PC-9 (cell line): ENCODE data around the gene TSPAN18. TPM values are rescaled to one million over a fixed set of nuclear protein-coding genes. Genes with fewer than 3 reads are reported as not detected.

Source experiments
- BruUV-seq: library from RNA; stranded (reverse); fragments of 400-500 nt; replicated peaks from 2 replicates; lab custom pipeline; 2021; lab: Mats Ljungman, UMichigan
- CTCF ChIA-PET: fragments of 300-600 bp; sonication (Branson Sonifier 250); formaldehyde crosslinking; loops from one replicate; lab custom pipeline; 2022; ENCODE audit warnings: antibody characterized with exemption; lab: Charles Lee
- POLR2A ChIA-PET: fragments of 300-600 bp; sonication (Branson Sonifier 250); formaldehyde crosslinking; loops from one replicate; lab custom pipeline; 2022; ENCODE audit warnings: antibody characterized with exemption; ENCODE audit not compliant: unreplicated experiment; lab: Charles Lee
- DNase-seq, 2 experiments: peaks; one replicate each; pipeline versions ENCODE4 v3.0.0 to v3.0.0-alpha.2; 2015 to 2022; ENCODE audit warnings: mixed read lengths in 1 of 2
- H2AFZ ChIP-seq: fragments of 200-600 bp; sonication (generic); 2 replicates; pipeline ENCODE4 v1.8.1; 2017; ENCODE audit warnings: antibody characterized with exemption
- H3F3A ChIP-seq: fragments of 200-600 bp; sonication (generic); 2 replicates; pipeline ENCODE4 v1.8.1; 2017; ENCODE audit warnings: antibody characterized with exemption, mild to moderate bottlenecking, low read depth; ENCODE audit not compliant: insufficient read depth
- H3K27ac ChIP-seq: fragments of 200-600 bp; sonication (generic); 2 replicates; pipeline ENCODE4 v1.6.1; 2016; ENCODE audit warnings: mixed run types
- H3K27me3 ChIP-seq: fragments of 200-600 bp; sonication (generic); 2 replicates; pipeline ENCODE4 v1.6.1; 2016; ENCODE audit warnings: low read depth, mixed run types; ENCODE audit not compliant: insufficient read depth
- H3K36me3 ChIP-seq: fragments of 200-600 bp; sonication (generic); 2 replicates; pipeline ENCODE4 v1.6.1; 2016; ENCODE audit warnings: low read depth, mixed run types
- H3K4me1 ChIP-seq: fragments of 200-600 bp; sonication (generic); replicated peaks from 2 replicates; pipeline ENCODE4 v1.6.1; 2016; ENCODE audit warnings: mixed run types; ENCODE audit not compliant: insufficient read depth
- H3K4me2 ChIP-seq: fragments of 200-600 bp; sonication (generic); 2 replicates; pipeline ENCODE4 v1.6.1; 2017; ENCODE audit warnings: mixed run types
- H3K4me3 ChIP-seq: fragments of 200-600 bp; sonication (generic); 2 replicates; pipeline ENCODE4 v1.6.1; 2016; ENCODE audit warnings: mixed run types
- H3K79me2 ChIP-seq: fragments of 200-600 bp; sonication (generic); 2 replicates; pipeline ENCODE4 v1.6.1; 2017; ENCODE audit warnings: low read depth, mixed run types
- H3K9me2 ChIP-seq: fragments of 200-600 bp; sonication (generic); 2 replicates; pipeline ENCODE4 v1.8.1; 2017; ENCODE audit warnings: mild to moderate bottlenecking; ENCODE audit not compliant: insufficient read depth
- H3K9me3 ChIP-seq: fragments of 200-600 bp; sonication (generic); 2 replicates; pipeline ENCODE4 v1.8.1; 2016; ENCODE audit warnings: low read depth; ENCODE audit not compliant: insufficient read depth
- H4K20me1 ChIP-seq: fragments of 200-600 bp; sonication (generic); 2 replicates; pipeline ENCODE4 v1.8.1; 2017; ENCODE audit not compliant: insufficient read depth
- EZH2 ChIP-seq: fragments of 200-600 bp; sonication (generic); IDR thresholded peaks from 2 replicates; pipeline ENCODE4 v1.8.0; 2017; ENCODE audit warnings: antibody characterized with exemption, low read depth
- intact Hi-C: fragments of 100-400 bp; cut with micrococcal nuclease; formaldehyde crosslinking; loops from one replicate; pipeline ENCODE4 v1.10.0; 2022; ENCODE audit not compliant: unreplicated experiment
- total RNA-seq: library from RNA; stranded (reverse); gene quantifications from 2 replicates; pipeline ENCODE4 v1.2.3, GENCODE V29; 2021
- TF ChIP-seq, protein P1 (sequence below): fragments of 200-600 bp; sonication (generic); conservative IDR thresholded peaks from 2 replicates; pipeline ENCODE4 v1.6.1; 2017; ENCODE audit warnings: mixed run types, antibody characterized with exemption, mild to moderate bottlenecking, moderate library complexity

TSPAN18 gene
- total RNA-seq, 1 experiment from 2014 or later, result not detected

DNA sequence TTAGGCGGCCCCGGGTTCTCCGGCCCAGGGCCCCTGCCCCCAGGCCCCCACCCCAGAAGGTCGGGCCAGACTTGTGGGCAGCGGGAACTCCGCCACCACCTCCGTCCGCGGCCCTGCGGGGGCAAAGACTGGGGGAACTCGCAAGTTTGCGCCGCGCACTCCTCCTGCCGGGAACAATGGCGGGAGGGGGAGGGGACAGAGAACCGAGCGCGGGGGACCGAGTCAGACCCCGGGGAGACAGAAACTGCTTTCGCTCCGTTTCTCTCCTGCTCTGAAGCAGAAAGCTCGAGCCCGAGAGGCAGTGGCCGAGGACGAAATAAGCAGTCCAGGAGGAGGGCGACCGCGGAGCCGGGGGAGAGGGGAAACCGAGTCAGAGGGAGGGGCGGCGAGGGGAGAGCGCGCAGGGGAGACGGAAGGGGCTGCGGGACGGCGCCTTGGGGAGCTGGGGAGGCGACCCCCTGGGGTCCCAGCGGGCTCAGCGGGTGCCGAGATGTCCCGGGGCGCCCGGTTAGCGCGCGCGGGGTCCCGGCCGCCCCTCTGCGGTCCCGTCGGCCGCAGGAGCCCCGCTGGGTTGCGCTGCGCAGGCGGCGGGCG is 223.4 kb downstream of the TSPAN18 start:
- peaks cover 6% of the 10 kb centered on the region for H3K4me1 ChIP-seq
- no peaks in the 10 kb centered on the region for H3K36me3 ChIP-seq
- POLR2A ChIA-PET, result no interaction called here
- no peaks in the 10 kb centered on the region; the same call in 1 of the 2 replicates for H4K20me1 ChIP-seq
- no peak overlapping the region for H3K4me2 ChIP-seq
- intact Hi-C loops, result no loop called here
- no TSS peak for BruUV-seq
- no peak overlapping the region for H3K4me3 ChIP-seq
- no peak overlapping the region for H2AFZ ChIP-seq
- no peaks in the 10 kb centered on the region for H3K79me2 ChIP-seq
- no peak for DNase-seq
- TF ChIP-seq, protein P1, sequence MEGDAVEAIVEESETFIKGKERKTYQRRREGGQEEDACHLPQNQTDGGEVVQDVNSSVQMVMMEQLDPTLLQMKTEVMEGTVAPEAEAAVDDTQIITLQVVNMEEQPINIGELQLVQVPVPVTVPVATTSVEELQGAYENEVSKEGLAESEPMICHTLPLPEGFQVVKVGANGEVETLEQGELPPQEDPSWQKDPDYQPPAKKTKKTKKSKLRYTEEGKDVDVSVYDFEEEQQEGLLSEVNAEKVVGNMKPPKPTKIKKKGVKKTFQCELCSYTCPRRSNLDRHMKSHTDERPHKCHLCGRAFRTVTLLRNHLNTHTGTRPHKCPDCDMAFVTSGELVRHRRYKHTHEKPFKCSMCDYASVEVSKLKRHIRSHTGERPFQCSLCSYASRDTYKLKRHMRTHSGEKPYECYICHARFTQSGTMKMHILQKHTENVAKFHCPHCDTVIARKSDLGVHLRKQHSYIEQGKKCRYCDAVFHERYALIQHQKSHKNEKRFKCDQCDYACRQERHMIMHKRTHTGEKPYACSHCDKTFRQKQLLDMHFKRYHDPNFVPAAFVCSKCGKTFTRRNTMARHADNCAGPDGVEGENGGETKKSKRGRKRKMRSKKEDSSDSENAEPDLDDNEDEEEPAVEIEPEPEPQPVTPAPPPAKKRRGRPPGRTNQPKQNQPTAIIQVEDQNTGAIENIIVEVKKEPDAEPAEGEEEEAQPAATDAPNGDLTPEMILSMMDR, result no peak
- TF ChIP-seq EZH2, result no peak
- H3F3A ChIP-seq, result no peaks in the 10 kb centered on the region
- no peaks in the 10 kb centered on the region for H3K9me3 ChIP-seq
- H3K27me3 ChIP-seq, result no peaks in the 10 kb centered on the region
- H3K9me2 ChIP-seq, result no peaks in the 10 kb centered on the region
- no peak overlapping the region for H3K27ac ChIP-seq
- CTCF ChIA-PET, result interaction anchor here (0.7 kb wide), 1 partner anchor 821 kb away, joined by 3 read pairs; no protein-coding TSS in a partner anchor

DNA sequence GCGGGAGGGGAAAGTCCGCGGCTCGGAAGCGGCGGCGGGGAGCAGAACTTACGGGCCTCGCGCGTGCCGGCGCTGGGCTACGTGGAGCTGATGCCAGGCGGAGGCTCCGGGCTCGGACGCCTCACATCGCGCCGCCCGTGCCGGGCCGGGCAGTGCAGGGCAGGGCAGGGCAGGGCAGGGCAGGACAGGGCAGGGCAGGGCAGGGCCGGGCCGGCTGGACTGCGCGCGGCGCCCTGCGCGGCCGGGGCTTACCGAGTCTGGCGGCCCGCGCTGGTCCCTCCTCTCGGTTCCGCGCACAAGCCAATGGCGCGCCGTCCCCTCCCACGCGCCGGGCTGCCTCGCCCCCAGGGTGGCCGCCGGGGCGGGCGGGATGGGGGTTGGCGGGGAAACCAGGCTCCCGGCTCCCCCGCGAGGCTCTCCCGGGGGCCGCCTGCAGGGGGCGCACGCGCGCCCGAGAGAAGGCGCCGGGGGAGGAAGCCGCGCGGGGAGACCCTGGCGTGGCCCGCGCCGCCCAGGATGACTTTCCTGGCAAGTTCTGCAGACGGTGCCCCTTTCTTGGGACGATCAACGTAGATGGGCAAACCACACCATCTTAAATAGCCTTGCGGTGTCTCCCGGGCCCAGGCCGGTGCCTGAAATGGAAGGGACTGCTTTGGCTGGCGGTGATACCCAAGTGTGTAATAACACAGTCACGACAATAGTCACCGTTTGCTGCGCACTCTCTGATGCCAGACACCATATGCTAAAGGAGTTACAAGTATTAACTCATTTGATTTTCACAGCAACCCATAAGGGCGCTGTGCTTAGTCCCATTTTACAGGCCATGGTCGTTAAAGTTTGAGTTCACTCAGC is 224.1 kb downstream of the TSPAN18 start, which contains the start of gene TP53I11:
Gene TP53I11, minus strand, starts transcription at position 259 of the 852 bp plus-strand sequence. CDS start 12,548 bp downstream, outside the sequence.
- Histone ChIP-seq H3K4me3 (no peak within 1 kb of the TSS), H3K79me2 (no peaks in the 10 kb centered on the region), H3K27ac (no peak within 1 kb of the TSS), H4K20me1 (no peaks in the 10 kb centered on the region; the same call in 1 of the 2 replicates), H3K27me3 (no peaks in the 10 kb centered on the region), H2AFZ (no peak within 1 kb of the TSS), H3K36me3 (no peaks in the 10 kb centered on the region), H3K4me1 (peaks cover 9% of the 10 kb centered on the region), H3F3A (no peaks in the 10 kb centered on the region), H3K9me2 (no peaks in the 10 kb centered on the region), H3K4me2 (no peak within 1 kb of the TSS), H3K9me3 (no peaks in the 10 kb centered on the region)
- POLR2A ChIA-PET, result no interaction called here
- BruUV-seq, result no TSS peak
- intact Hi-C loops, result no loop called here
- no peak for TF ChIP-seq EZH2
- TF ChIP-seq, protein P1, result no peak
- DNase-seq, result no peak
- CTCF ChIA-PET, result no interaction called here

DNA sequence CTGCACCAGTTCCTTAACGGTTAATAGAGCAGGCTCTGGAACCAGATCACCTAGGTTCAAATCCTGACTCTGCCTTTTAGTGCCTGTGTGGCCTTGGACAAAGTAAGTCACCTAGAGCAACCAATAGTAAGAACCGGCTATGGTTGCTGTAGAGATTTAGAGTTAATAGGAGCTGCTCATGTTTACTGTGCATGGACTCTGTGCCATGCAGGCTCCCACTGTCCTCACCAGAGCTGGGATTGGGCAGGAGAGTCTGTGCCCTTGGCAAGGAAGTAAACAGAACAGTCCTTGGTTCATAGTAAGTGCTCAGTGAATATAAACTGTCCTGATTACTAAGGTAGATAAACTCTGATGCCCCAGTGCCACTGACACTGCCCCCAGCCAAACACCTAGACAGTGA is 225.3 kb downstream of the TSPAN18 start:
- BruUV-seq, result no TSS peak

More for the DNA sequence above, 225.3 kb downstream of the TSPAN18 start:
- Histone ChIP-seq H4K20me1 (no peaks in the 10 kb centered on the region), H3K79me2 (no peaks in the 10 kb centered on the region), H3K27ac (no peak overlapping the region), H3K4me1 (peaks cover 9% of the 10 kb centered on the region), H3K9me2 (no peaks in the 10 kb centered on the region), H3K36me3 (no peaks in the 10 kb centered on the region), H3F3A (no peaks in the 10 kb centered on the region), H3K4me3 (no peak overlapping the region), H3K4me2 (no peak overlapping the region), H3K9me3 (no peaks in the 10 kb centered on the region), H3K27me3 (no peaks in the 10 kb centered on the region), H2AFZ (no peak overlapping the region)
- POLR2A ChIA-PET, result no interaction called here
- CTCF ChIA-PET, result no interaction called here
- TF ChIP-seq EZH2, result no peak
- TF ChIP-seq, protein P1, result no peak
- no peak for DNase-seq
- intact Hi-C loops, result no loop called here
